ENCODE measurements around the gene CPNE9.

Gene CPNE9

GRCh38 chr3:9721700-9722060 lies 18.0 kb downstream of the CPNE9 start:
- Histone ChIP-seq H4K20me1 (ENCODE audit: insufficient read depth, low read length) (no peaks in the 10 kb centered on the region), H3F3A (ENCODE audit: insufficient read depth, low read length) (no peaks in the 10 kb centered on the region), H3K36me3 (ENCODE audit: insufficient read depth, low read length) (no peaks in the 10 kb centered on the region), H3K9me2 (ENCODE audit: low read depth, low read length) (no peaks in the 10 kb centered on the region), H3K27ac (ENCODE audit: low read depth, low read length, poor library complexity, severe bottlenecking) (no peak overlapping the region), H2AFZ (ENCODE audit: low read length) (no peak overlapping the region), H3K4me2 (ENCODE audit: low read length) (no peak overlapping the region), H3K9me3 (ENCODE audit: low read length) (no peaks in the 10 kb centered on the region), H3K4me3 (ENCODE audit: low read depth, low read length, poor library complexity, severe bottlenecking) (no peak overlapping the region), H3K79me2 (ENCODE audit: insufficient read depth, low read length) (no peaks in the 10 kb centered on the region), H3K4me1 (ENCODE audit: insufficient read depth, low read length, severe bottlenecking) (peaks cover 7% of the 10 kb centered on the region), H3K9ac (ENCODE audit: low read length) (no peak overlapping the region), H3K27me3 (ENCODE audit: insufficient read depth, low read length) (peaks cover 13% of the 10 kb centered on the region; the same call in 1 of the 2 replicates)
- no peak for TF ChIP-seq CTCF (IDR thresholded peaks at IDR 0.05; ENCODE audit: low read length)
- no peak for TF ChIP-seq EZH2 (IDR thresholded peaks at IDR 0.05; ENCODE audit: borderline replicate concordance, low read length)

DNA sequence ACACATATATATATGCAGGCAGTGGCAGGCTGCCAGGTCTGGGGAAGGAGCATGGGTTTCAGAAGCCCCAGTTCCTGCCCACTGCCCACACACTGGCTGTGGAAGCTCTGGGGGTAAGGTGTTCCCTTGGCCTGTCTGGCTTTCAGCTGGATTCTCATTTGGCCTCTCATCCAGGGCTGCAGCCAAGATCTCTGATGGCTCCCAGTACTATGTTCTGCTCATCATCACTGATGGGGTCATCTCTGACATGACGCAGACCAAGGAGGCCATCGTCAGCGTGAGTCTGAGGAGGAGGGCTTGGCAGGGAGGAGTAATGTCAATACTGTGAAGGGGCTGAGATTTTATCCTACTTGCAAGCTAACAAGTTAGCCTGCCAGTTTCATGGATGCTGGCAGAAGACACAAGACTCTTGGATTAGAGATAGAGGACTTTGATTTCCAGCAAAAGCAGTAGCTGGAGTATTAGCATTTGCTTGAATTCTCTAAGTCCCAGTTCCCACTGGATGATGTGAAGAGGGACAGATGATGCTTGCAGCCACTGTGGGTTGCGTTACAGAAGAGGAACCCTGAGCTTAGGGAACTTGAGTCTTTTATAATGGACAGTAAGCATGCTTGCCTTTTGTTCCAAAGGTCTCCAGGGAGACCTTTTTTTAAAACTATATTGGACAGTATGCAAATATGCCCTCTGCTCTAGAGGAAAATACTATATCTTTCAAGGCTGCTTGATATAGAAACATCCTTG lies 22.3 kb downstream of the CPNE9 start:
- Histone ChIP-seq H3K4me3 (ENCODE audit: low read depth, low read length, poor library complexity, severe bottlenecking) (no peak overlapping the region), H3K79me2 (ENCODE audit: insufficient read depth, low read length) (no peaks in the 10 kb centered on the region), H3K36me3 (ENCODE audit: insufficient read depth, low read length) (no peaks in the 10 kb centered on the region), H3K27ac (ENCODE audit: low read depth, low read length, poor library complexity, severe bottlenecking) (no peak overlapping the region), H3F3A (ENCODE audit: insufficient read depth, low read length) (no peaks in the 10 kb centered on the region), H2AFZ (ENCODE audit: low read length) (no peak overlapping the region), H3K9me3 (ENCODE audit: low read length) (no peaks in the 10 kb centered on the region), H4K20me1 (ENCODE audit: insufficient read depth, low read length) (no peaks in the 10 kb centered on the region), H3K27me3 (ENCODE audit: insufficient read depth, low read length) (no peaks in the 10 kb centered on the region), H3K4me2 (ENCODE audit: low read length) (no peak overlapping the region), H3K9ac (ENCODE audit: low read length) (no peak overlapping the region), H3K4me1 (ENCODE audit: insufficient read depth, low read length, severe bottlenecking) (peaks cover 13% of the 10 kb centered on the region), H3K9me2 (ENCODE audit: low read depth, low read length) (no peaks in the 10 kb centered on the region)
- no peak for TF ChIP-seq EZH2 (IDR thresholded peaks at IDR 0.05; ENCODE audit: borderline replicate concordance, low read length)
- TF ChIP-seq CTCF (IDR thresholded peaks at IDR 0.05; ENCODE audit: low read length) = no peak

DNA sequence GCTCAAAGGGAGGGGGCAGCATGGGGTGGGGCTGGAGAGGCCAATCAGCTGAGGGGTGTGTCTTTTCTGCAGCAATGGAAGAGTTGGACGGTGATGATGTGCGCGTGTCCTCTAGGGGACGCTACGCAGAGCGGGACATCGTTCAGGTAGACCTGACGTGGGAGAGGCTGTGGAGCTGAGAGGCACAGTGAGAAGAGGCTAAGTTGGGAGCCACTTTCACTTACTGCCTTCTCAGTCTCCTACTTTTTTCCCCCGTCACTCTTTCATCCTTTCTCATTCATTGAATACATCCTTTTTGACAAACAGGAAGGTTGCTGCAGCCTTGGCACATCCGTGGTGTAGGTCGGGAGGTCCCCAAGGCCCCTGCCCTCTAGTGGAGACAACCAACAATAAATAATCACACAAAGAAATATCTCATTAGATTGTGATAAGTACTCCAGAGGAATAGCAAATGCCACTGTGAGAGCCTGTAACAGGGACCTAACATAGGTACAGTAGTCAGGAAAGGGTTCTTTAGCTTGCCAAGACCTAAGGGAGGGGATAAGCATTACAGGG lies 23.5 kb downstream of the CPNE9 start:
- peaks cover 2% of the 10 kb centered on the region for H3K79me2 ChIP-seq (ENCODE audit: insufficient read depth, low read length)
- no peaks in the 10 kb centered on the region for H3K36me3 ChIP-seq (ENCODE audit: insufficient read depth, low read length)
- no peaks in the 10 kb centered on the region for H3K9me2 ChIP-seq (ENCODE audit: low read depth, low read length)
- TF ChIP-seq EZH2 (IDR thresholded peaks at IDR 0.05; ENCODE audit: borderline replicate concordance, low read length) (no peak), CTCF (IDR thresholded peaks at IDR 0.05; ENCODE audit: low read length) (peak; percentile 96)
- H3K9ac ChIP-seq (ENCODE audit: low read length) = no peak overlapping the region
- H3K4me3 ChIP-seq (ENCODE audit: low read depth, low read length, poor library complexity, severe bottlenecking) = peak overlapping the region; percentile 51
- no peak overlapping the region for H3K27ac ChIP-seq (ENCODE audit: low read depth, low read length, poor library complexity, severe bottlenecking)
- peak overlapping the region; percentile 67 for H3K4me2 ChIP-seq (ENCODE audit: low read length)
- H3K4me1 ChIP-seq (ENCODE audit: insufficient read depth, low read length, severe bottlenecking) = peaks cover 6% of the 10 kb centered on the region
- H3K9me3 ChIP-seq (ENCODE audit: low read length) = no peaks in the 10 kb centered on the region
- H3K27me3 ChIP-seq (ENCODE audit: insufficient read depth, low read length) = no peaks in the 10 kb centered on the region
- no peak overlapping the region for H2AFZ ChIP-seq (ENCODE audit: low read length)
- H4K20me1 ChIP-seq (ENCODE audit: insufficient read depth, low read length) = no peaks in the 10 kb centered on the region
- H3F3A ChIP-seq (ENCODE audit: insufficient read depth, low read length) = no peaks in the 10 kb centered on the region
